ENCODE data around the gene SUMO2.
"Not testable (repeated sequence)": the region's sequence is repeated elsewhere in the genome, so short reads cannot be mapped to it uniquely, and the experiment has no call there.

Gene SUMO2

DNA sequence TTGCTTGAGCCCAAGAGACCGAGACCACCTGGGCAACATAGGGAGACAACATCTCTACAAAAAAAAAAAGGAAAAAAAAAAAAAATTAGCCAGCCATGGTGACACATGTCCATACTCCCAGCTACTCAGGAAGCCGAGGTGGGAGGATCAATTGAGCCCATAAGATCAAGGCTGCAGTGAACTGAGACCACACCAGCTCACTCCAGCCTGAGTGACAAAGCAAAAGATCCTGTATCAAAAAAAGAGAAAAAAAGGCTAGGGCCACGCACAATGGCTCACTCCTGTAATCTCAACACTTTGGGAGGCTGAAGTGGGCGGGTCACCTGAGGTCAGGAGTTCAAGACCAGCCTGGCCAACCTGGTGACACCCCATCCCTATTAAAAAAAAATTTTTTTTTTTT is 13.8 kb downstream of the SUMO2 start:
- H3K4me1 ChIP-seq (ENCODE audit: control insufficient read depth, low read length): no peaks in the 10 kb centered on the region
- H3K4me2 ChIP-seq (ENCODE audit: low read length): no peak overlapping the region
- H3K36me3 ChIP-seq (ENCODE audit: control insufficient read depth, low read length): peaks cover 85% of the 10 kb centered on the region
- TF ChIP-seq, protein P1, sequence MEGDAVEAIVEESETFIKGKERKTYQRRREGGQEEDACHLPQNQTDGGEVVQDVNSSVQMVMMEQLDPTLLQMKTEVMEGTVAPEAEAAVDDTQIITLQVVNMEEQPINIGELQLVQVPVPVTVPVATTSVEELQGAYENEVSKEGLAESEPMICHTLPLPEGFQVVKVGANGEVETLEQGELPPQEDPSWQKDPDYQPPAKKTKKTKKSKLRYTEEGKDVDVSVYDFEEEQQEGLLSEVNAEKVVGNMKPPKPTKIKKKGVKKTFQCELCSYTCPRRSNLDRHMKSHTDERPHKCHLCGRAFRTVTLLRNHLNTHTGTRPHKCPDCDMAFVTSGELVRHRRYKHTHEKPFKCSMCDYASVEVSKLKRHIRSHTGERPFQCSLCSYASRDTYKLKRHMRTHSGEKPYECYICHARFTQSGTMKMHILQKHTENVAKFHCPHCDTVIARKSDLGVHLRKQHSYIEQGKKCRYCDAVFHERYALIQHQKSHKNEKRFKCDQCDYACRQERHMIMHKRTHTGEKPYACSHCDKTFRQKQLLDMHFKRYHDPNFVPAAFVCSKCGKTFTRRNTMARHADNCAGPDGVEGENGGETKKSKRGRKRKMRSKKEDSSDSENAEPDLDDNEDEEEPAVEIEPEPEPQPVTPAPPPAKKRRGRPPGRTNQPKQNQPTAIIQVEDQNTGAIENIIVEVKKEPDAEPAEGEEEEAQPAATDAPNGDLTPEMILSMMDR (IDR thresholded peaks at IDR 0.05; ENCODE audit: low read depth, low read length, poor library complexity, severe bottlenecking): no peak
- no peak for TF ChIP-seq EZH2phosphoT487 (IDR thresholded peaks at IDR 0.05; ENCODE audit: borderline replicate concordance, low read length)
- no peak overlapping the region for H3K4me3 ChIP-seq (ENCODE audit: low read length)
- no peaks in the 10 kb centered on the region; the same call in 1 of the 2 replicates for H4K20me1 ChIP-seq (ENCODE audit: control insufficient read depth, insufficient read depth, low read depth, low read length)
- peaks cover 20% of the 10 kb centered on the region for H3F3A ChIP-seq (ENCODE audit: control insufficient read depth, insufficient read depth)
- no peaks in the 10 kb centered on the region for H3K9me3 ChIP-seq (ENCODE audit: control insufficient read depth, insufficient read depth, low read length)
- peaks cover 60% of the 10 kb centered on the region for H3K79me2 ChIP-seq (ENCODE audit: control insufficient read depth, low read length)
- no peak overlapping the region for H3K27ac ChIP-seq (ENCODE audit: low read depth, low read length)
- H3K27me3 ChIP-seq (ENCODE audit: control insufficient read depth, low read length): no peaks in the 10 kb centered on the region
- H3K9me2 ChIP-seq (replicated peaks; ENCODE audit: control insufficient read depth, low read length): no peaks in the 10 kb centered on the region

- H3K4me1 ChIP-seq (ENCODE audit: control insufficient read depth, low read length); H3K4me3 ChIP-seq (ENCODE audit: low read length); H3K27ac ChIP-seq (ENCODE audit: low read depth, low read length); H3K9me3 ChIP-seq (ENCODE audit: control insufficient read depth, insufficient read depth, low read length); H4K20me1 ChIP-seq (ENCODE audit: control insufficient read depth, insufficient read depth, low read depth, low read length); H3K9me2 ChIP-seq (replicated peaks; ENCODE audit: control insufficient read depth, low read length); H3K4me2 ChIP-seq (ENCODE audit: low read length); H3K27me3 ChIP-seq (ENCODE audit: control insufficient read depth, low read length): not testable (repeated sequence)
- H3F3A ChIP-seq (ENCODE audit: control insufficient read depth, insufficient read depth): peaks cover 21% of the 10 kb centered on the region
- peaks cover 64% of the 10 kb centered on the region for H3K36me3 ChIP-seq (ENCODE audit: control insufficient read depth, low read length)
- H3K79me2 ChIP-seq (ENCODE audit: control insufficient read depth, low read length): peaks cover 17% of the 10 kb centered on the region
These were observed 18.2 kb downstream of the SUMO2 start for GRCh38 chr17:75164606-75165005.

DNA sequence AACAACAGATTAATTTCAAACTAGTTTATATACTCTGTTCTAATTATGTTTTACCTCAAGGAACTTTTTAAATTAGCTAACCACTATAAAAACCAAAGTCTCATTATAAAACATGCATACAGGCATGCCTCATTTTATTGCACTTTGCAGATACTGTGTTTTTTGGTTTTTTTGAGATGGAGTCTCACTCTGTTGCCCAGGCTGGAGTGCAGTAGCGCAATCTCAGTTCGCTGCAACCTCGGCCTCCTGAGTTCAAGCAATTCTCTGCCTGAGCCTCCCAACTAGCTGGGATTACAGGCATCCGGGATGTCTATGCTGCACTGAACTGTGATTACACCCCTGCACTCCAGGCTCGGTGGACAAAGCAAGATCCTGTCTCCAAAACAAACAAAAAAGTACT is 19.7 kb downstream of the SUMO2 start:
- H3K27ac ChIP-seq (ENCODE audit: low read depth, low read length): no peak overlapping the region
- H3K9me2 ChIP-seq (replicated peaks; ENCODE audit: control insufficient read depth, low read length): no peaks in the 10 kb centered on the region
- no peaks in the 10 kb centered on the region for H3K4me1 ChIP-seq (ENCODE audit: control insufficient read depth, low read length)
- no peaks in the 10 kb centered on the region for H3K9me3 ChIP-seq (ENCODE audit: control insufficient read depth, insufficient read depth, low read length)
- peaks cover 21% of the 10 kb centered on the region for H3F3A ChIP-seq (ENCODE audit: control insufficient read depth, insufficient read depth)
- no peaks in the 10 kb centered on the region for H3K27me3 ChIP-seq (ENCODE audit: control insufficient read depth, low read length)
- H3K4me3 ChIP-seq (ENCODE audit: low read length): no peak overlapping the region
- no peak overlapping the region for H3K4me2 ChIP-seq (ENCODE audit: low read length)
- H3K79me2 ChIP-seq (ENCODE audit: control insufficient read depth, low read length): peaks cover 4% of the 10 kb centered on the region; the same call in 1 of the 2 replicates
- no peaks in the 10 kb centered on the region for H4K20me1 ChIP-seq (ENCODE audit: control insufficient read depth, insufficient read depth, low read depth, low read length)
- TF ChIP-seq, protein P1 (IDR thresholded peaks at IDR 0.05; ENCODE audit: low read depth, low read length, poor library complexity, severe bottlenecking): no peak
- TF ChIP-seq EZH2phosphoT487 (IDR thresholded peaks at IDR 0.05; ENCODE audit: borderline replicate concordance, low read length): no peak
- peaks cover 58% of the 10 kb centered on the region for H3K36me3 ChIP-seq (ENCODE audit: control insufficient read depth, low read length)

DNA sequence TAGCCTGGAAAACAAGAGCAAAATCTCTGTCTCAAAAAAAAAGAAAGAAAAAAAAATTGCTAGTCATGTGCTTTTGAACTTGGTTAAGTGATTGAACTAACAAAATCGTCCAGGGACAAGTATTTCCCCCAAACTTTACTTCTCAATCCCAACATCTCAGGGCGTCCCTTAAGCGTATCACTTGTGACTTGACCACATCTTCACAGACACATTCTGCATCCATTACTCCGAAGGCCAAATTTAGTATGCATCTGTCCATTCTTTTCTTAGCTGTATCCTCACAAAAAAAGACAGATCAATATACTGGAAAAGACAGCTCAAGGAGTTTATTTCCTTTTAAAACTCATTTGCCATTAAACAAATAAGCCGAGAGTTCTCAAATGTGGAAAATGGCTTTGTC is 22.5 kb downstream of the SUMO2 start:
- Histone ChIP-seq H3K9me2 (replicated peaks; ENCODE audit: control insufficient read depth, low read length) (no peaks in the 10 kb centered on the region), H3K4me1 (ENCODE audit: control insufficient read depth, low read length) (peaks cover 5% of the 10 kb centered on the region), H4K20me1 (ENCODE audit: control insufficient read depth, insufficient read depth, low read depth, low read length) (no peaks in the 10 kb centered on the region), H3K4me3 (ENCODE audit: low read length) (no peak overlapping the region), H3K27ac (ENCODE audit: low read depth, low read length) (no peak overlapping the region), H3K9me3 (ENCODE audit: control insufficient read depth, insufficient read depth, low read length) (no peaks in the 10 kb centered on the region), H3K4me2 (ENCODE audit: low read length) (no peak overlapping the region), H3F3A (ENCODE audit: control insufficient read depth, insufficient read depth) (peaks cover 21% of the 10 kb centered on the region; the same call in 1 of the 2 replicates), H3K27me3 (ENCODE audit: control insufficient read depth, low read length) (no peaks in the 10 kb centered on the region), H3K36me3 (ENCODE audit: control insufficient read depth, low read length) (peaks cover 44% of the 10 kb centered on the region), H3K79me2 (ENCODE audit: control insufficient read depth, low read length) (no peaks in the 10 kb centered on the region)
- TF ChIP-seq, protein P1 (IDR thresholded peaks at IDR 0.05; ENCODE audit: low read depth, low read length, poor library complexity, severe bottlenecking): no peak
- TF ChIP-seq EZH2phosphoT487 (IDR thresholded peaks at IDR 0.05; ENCODE audit: borderline replicate concordance, low read length): no peak

All from DOHH2 (cell line).